ENCODE measurements around the gene SULT1B1.

DNA sequence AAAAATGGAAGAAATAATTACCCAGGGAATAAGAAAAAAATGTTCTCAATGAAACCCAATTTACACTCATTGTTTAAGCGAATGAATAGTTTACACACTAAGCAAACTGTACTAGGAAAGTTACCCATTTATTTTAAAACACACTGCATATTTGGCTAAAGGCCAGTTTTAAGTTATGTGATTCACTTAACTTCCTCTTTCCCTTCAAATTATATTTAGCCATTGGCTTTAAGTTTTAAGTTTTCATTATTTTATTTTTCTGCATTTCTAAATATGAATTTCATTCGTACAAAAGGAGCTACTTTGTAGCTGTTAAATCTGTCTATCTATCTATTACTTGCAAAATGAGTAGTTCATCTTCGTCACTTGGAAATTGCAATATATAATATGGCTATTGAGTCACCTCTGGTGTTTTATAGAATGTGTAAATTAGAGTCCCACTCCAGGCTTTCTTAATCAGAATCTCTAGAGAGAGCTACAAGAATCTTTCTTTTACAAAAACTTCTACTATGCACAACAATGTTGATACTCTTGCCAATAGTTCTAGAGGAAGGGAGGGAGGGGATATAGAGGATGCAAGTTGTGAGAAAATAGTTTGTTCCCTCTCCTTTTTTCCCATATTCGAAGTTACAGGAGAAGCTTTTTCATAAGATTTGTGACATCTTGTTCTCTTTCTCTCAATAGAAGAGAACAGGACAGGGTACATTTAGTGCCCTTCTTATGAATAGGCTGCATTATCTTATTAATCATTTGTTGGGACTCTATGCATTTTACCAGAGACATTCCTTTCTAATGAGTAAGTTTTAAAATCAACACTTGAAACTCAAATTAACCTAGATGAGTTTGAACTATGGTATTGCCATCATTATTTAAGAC lies 41.8 kb downstream of the SULT1B1 start:
- TF ChIP-seq, protein P1, sequence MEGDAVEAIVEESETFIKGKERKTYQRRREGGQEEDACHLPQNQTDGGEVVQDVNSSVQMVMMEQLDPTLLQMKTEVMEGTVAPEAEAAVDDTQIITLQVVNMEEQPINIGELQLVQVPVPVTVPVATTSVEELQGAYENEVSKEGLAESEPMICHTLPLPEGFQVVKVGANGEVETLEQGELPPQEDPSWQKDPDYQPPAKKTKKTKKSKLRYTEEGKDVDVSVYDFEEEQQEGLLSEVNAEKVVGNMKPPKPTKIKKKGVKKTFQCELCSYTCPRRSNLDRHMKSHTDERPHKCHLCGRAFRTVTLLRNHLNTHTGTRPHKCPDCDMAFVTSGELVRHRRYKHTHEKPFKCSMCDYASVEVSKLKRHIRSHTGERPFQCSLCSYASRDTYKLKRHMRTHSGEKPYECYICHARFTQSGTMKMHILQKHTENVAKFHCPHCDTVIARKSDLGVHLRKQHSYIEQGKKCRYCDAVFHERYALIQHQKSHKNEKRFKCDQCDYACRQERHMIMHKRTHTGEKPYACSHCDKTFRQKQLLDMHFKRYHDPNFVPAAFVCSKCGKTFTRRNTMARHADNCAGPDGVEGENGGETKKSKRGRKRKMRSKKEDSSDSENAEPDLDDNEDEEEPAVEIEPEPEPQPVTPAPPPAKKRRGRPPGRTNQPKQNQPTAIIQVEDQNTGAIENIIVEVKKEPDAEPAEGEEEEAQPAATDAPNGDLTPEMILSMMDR (IDR thresholded peaks at IDR 0.05): no peak
- no peak for TF ChIP-seq POLR2A (IDR thresholded peaks at IDR 0.05)

Measured in heart left ventricle (tissue), 13 donors.